Neuronal stem cell (in vitro differentiated cells): Measurements from ENCODE around the gene DECR2.
A peak's percentile ranks its signal among the peaks of the same experiment; 100 is the strongest.
"Not testable (repeated sequence)": the region's sequence is repeated elsewhere in the genome, so short reads cannot be mapped to it uniquely, and the experiment has no call there.

Source experiments
- DNase-seq: peaks from one replicate; pipeline ENCODE4 v3.0.0-alpha.2; 2013; ENCODE audit warnings: low spot score
- H2AFZ ChIP-seq: one replicate; pipeline ENCODE4 v1.6.1; 2013; ENCODE audit warnings: mild to moderate bottlenecking, low read length, inconsistent platforms
- H2AK5ac ChIP-seq: 2 replicates; pipeline ENCODE4 v1.6.1; 2013; ENCODE audit warnings: low read depth, mild to moderate bottlenecking, inconsistent platforms, low read length, moderate library complexity, mixed read lengths
- H2BK120ac ChIP-seq: 2 replicates; pipeline ENCODE4 v1.6.1; 2013; ENCODE audit warnings: low read depth, mild to moderate bottlenecking, inconsistent platforms, low read length, moderate library complexity, mixed read lengths
- H2BK12ac ChIP-seq: one replicate; pipeline ENCODE4 v1.6.1; 2013; ENCODE audit warnings: low read length, inconsistent platforms
- H2BK15ac ChIP-seq: 2 replicates; pipeline ENCODE4 v1.6.1; 2013; ENCODE audit warnings: mild to moderate bottlenecking, low read length, inconsistent platforms, mixed read lengths
- H2BK5ac ChIP-seq: one replicate; pipeline ENCODE4 v1.6.1; 2013; ENCODE audit warnings: inconsistent platforms, mild to moderate bottlenecking, low read length, moderate library complexity
- H3K14ac ChIP-seq: one replicate; pipeline ENCODE4 v1.6.1; 2013; ENCODE audit warnings: low read length, inconsistent platforms
- H3K18ac ChIP-seq: 2 replicates; pipeline ENCODE4 v1.6.1; 2013; ENCODE audit warnings: low read length, inconsistent platforms
- H3K23ac ChIP-seq: 2 replicates; pipeline ENCODE4 v1.6.1; 2013; ENCODE audit warnings: low read depth, mild to moderate bottlenecking, mixed read lengths, low read length, inconsistent platforms; ENCODE audit not compliant: poor library complexity
- H3K27ac ChIP-seq: replicated peaks from 3 replicates; pipeline ENCODE4 v1.5.1; 2013; ENCODE audit warnings: low read length, inconsistent platforms
- H3K27me3 ChIP-seq, 3 experiments: 2 replicates each; pipeline ENCODE4 v1.6.1; 2013; ENCODE audit warnings: low read length in 3 of 3, mild to moderate bottlenecking in 2 of 3, inconsistent platforms in 1 of 3, low read depth in 1 of 3, mixed read lengths in 1 of 3, moderate library complexity in 1 of 3; ENCODE audit not compliant: control insufficient read depth in 3 of 3, insufficient read depth in 3 of 3
- H3K36me3 ChIP-seq, 2 donors: replicated peaks in 1 of 2; 2 replicates each; pipeline ENCODE4 v1.6.1; 2013; ENCODE audit warnings: low read length in 2 of 2; ENCODE audit not compliant: control insufficient read depth in 2 of 2, insufficient read depth in 2 of 2
- H3K4ac ChIP-seq: 2 replicates; pipeline ENCODE4 v1.6.1; 2013; ENCODE audit warnings: inconsistent platforms, mild to moderate bottlenecking, low read length, moderate library complexity
- H3K4me1 ChIP-seq, 2 donors: 1 replicate in 1 of 2; 2 replicates in 1 of 2; pipeline ENCODE4 v1.6.1; 2013; ENCODE audit warnings: low read length in 2 of 2, low read depth in 1 of 2; ENCODE audit not compliant: control insufficient read depth in 2 of 2, insufficient read depth in 1 of 2
- H3K4me2 ChIP-seq: one replicate; pipeline ENCODE4 v1.6.1; 2013; ENCODE audit warnings: mild to moderate bottlenecking, low read length, inconsistent platforms; ENCODE audit not compliant: insufficient read depth, poor library complexity, severe bottlenecking
- H3K4me3 ChIP-seq, 2 donors: 2 replicates each; pipeline ENCODE4 v1.5.1; 2013; ENCODE audit warnings: low read length in 2 of 2, mild to moderate bottlenecking in 2 of 2, inconsistent platforms in 1 of 2, moderate library complexity in 1 of 2
- H3K79me1 ChIP-seq: one replicate; pipeline ENCODE4 v1.6.1; 2013; ENCODE audit warnings: low read depth, mild to moderate bottlenecking, inconsistent platforms, low read length, moderate library complexity
- H3K9ac ChIP-seq: one replicate; pipeline ENCODE4 v1.6.1; 2013; ENCODE audit warnings: mild to moderate bottlenecking, low read depth, low read length, inconsistent platforms; ENCODE audit not compliant: poor library complexity
- H3K9me3 ChIP-seq, 2 donors: replicated peaks in 1 of 2; 2 replicates each; pipeline versions ENCODE3 to v1.6.1; 2013; ENCODE audit warnings: low read length in 2 of 2, mild to moderate bottlenecking in 2 of 2, inconsistent platforms in 1 of 2, low read depth in 1 of 2, mixed read lengths in 1 of 2, moderate library complexity in 1 of 2; ENCODE audit not compliant: control insufficient read depth in 2 of 2, insufficient read depth in 1 of 2
- H4K8ac ChIP-seq: one replicate; pipeline ENCODE4 v1.6.1; 2013; ENCODE audit warnings: low read depth, mild to moderate bottlenecking, inconsistent platforms, low read length, moderate library complexity
- H4K91ac ChIP-seq: one replicate; pipeline ENCODE4 v1.6.1; 2013; ENCODE audit warnings: low read length, low read depth, mild to moderate bottlenecking, inconsistent platforms; ENCODE audit not compliant: poor library complexity
- WGBS, 2 donors: extraction: QIAGEN DNeasy Blood & Tissue Kit; methylation state at CpG; one replicate each; pipeline ENCODE4 v1.1.7; 2013; ENCODE audit warnings: missing lambda C conversion rate in 2 of 2, mixed read lengths in 1 of 2; ENCODE audit not compliant: insufficient read length in 2 of 2, insufficient replicate concordance in 1 of 2; ENCODE audit errors: extremely low coverage in 2 of 2; 5-methylcytosine and 5-hydroxymethylcytosine counted together

Gene DECR2

DNA sequence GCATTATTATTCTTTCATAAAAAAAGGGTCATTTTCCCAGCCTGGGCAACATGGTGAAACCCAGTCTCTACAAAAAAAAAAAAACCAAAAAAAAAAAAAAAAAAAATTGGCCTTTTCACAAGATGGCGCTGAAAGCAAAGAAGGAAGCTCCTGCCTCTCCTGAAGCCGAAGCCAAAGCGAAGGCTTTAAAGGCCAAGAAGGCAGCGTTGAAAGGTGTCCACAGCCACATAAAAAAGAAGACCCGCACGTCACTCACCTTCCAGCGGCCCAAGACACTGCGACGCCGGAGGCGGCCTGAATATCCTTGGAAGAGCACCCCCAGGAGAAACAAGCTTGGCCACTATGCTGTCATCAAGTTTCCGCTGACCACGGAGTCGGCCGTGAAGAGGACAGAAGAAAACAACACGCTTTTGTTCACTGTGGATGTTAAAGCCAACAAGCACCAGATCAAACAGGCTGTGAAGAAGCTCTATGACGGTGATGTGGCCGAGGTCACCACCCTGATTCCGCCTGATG, 15.0 kb upstream of the DECR2 start:
- peaks cover 1% of the 10 kb centered on the region for H3K79me1 ChIP-seq
- no peaks in the 10 kb centered on the region for H3K36me3 ChIP-seq
- H2BK12ac ChIP-seq, result no peak overlapping the region
- peak overlapping the region; percentile 35 for H2AFZ ChIP-seq
- no peak overlapping the region for H3K4me2 ChIP-seq
- no peaks in the 10 kb centered on the region for H3K9me3 ChIP-seq
- no peak for DNase-seq
- no peak overlapping the region for H2BK15ac ChIP-seq
- H4K91ac ChIP-seq, result no peak overlapping the region
- H3K23ac ChIP-seq, result no peak overlapping the region
- no peak overlapping the region for H3K9ac ChIP-seq
- H2BK120ac ChIP-seq, result no peak overlapping the region
- H3K18ac ChIP-seq, result no peak overlapping the region
- no peak overlapping the region for H4K8ac ChIP-seq
- H2AK5ac ChIP-seq, result no peak overlapping the region
- H3K14ac ChIP-seq, result no peak overlapping the region
- H3K4me3 ChIP-seq, result no peak overlapping the region
- no peak overlapping the region for H2BK5ac ChIP-seq
- peaks cover 0 to 19% (median 7%) of the 10 kb centered on the region in 3 experiments for H3K27me3 ChIP-seq
- no peak overlapping the region for H3K4ac ChIP-seq
- peaks cover 13 to 30% of the 10 kb centered on the region in 2 donors for H3K4me1 ChIP-seq
- no CpG with 5 or more reads among the region's 19 CpGs for WGBS, 2 donors
- no peak overlapping the region for H3K27ac ChIP-seq

DNA sequence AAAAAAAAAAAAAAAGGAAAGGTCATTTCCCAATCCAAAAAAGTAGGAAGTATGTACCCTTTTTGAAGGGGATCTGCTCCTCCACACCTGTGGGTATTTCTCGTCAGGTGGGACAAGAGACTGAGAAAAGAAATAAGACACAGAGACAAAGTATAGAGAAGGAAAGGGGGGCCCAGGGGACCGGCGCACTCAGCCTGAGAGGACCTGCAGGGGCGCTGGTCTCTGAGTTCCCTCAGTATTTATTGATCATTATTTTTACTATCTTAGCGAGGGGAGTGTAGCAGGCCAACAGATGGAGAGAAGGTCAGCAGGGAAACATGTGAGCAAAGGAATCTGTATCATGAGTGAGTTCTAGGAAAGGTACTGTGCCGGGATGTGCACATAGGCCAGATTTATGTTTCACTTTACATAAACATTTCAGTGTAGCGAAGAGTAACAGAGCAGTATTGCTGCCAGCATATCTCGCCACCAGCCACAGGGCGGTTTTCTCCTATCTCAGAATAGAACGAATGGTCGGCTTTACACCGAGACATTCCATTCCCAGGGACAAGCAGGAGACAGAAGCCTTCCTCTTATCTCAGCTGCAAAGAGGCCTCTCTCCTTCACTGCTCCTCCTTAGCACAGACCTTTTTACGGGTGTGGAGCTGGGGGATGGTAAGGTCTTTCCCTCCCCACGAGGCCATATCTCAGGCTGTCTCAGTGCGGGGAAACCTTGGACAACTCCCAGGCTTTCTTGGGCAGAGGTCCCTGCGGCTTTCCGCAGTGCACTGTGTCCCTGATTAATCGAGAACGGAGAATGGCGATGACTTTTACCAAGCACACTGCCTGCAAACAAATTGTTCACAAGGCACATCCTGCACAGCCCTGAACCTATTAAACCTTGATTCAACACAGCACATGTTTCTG, 13.7 kb upstream of the DECR2 start:
- H2BK15ac ChIP-seq, H3K27ac ChIP-seq, H3K36me3 ChIP-seq, H3K9me3 ChIP-seq, H4K8ac ChIP-seq, DNase-seq, H2AK5ac ChIP-seq, H3K9ac ChIP-seq, H2BK12ac ChIP-seq, H3K18ac ChIP-seq, H3K14ac ChIP-seq, H3K79me1 ChIP-seq, H2BK5ac ChIP-seq, H3K23ac ChIP-seq, H3K27me3 ChIP-seq, H2AFZ ChIP-seq, H3K4ac ChIP-seq, H4K91ac ChIP-seq, H3K4me2 ChIP-seq, H2BK120ac ChIP-seq: not testable (repeated sequence)
- peaks cover 11 to 22% of the 10 kb centered on the region in 2 donors for H3K4me1 ChIP-seq
- no CpG with 5 or more reads among the region's 20 CpGs for WGBS, 2 donors
- peak overlapping the region in 1 of 2 donors; percentile 28 for H3K4me3 ChIP-seq

DNA sequence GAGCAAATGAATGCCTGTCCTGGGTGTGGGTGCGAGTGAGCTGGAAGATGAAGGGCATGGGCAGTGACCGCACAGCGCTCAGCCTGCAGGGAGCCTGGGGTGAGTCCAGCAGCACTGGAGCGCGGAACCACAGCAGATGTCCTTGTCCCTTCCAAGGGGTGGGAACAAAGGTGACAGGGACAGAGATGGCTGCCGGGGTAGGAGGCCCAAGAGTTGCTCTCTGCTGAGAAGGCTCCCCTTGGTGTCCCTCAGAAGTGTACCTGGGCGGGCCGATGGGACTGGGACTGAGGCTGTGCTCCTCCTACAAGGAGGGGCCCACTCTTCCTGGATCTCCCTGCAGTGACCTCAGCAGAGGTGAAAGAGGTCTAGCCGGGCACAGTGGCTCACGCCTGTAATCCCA, 12.3 kb upstream of the DECR2 start:
- no peaks in the 10 kb centered on the region for H3K36me3 ChIP-seq
- no peak overlapping the region for H3K9ac ChIP-seq
- H3K4ac ChIP-seq, result no peak overlapping the region
- no peak overlapping the region for H3K27ac ChIP-seq
- H3K23ac ChIP-seq, result peak overlapping the region; percentile 73
- H4K91ac ChIP-seq, result no peak overlapping the region
- no peak overlapping the region for H3K18ac ChIP-seq
- H3K4me2 ChIP-seq, result no peak overlapping the region
- no peak overlapping the region for H3K14ac ChIP-seq
- peaks cover 0 to 3% of the 10 kb centered on the region in 2 donors for H3K9me3 ChIP-seq
- DNase-seq, result no peak
- H3K4me3 ChIP-seq, result peak overlapping the region in 1 of 2 donors; percentile 65
- H2BK120ac ChIP-seq, result no peak overlapping the region
- no peak overlapping the region for H2BK5ac ChIP-seq
- H2AFZ ChIP-seq, result no peak overlapping the region
- H3K27me3 ChIP-seq, result no peaks in the 10 kb centered on the region
- H2BK15ac ChIP-seq, result no peak overlapping the region
- no peak overlapping the region for H4K8ac ChIP-seq
- no peaks in the 10 kb centered on the region for H3K79me1 ChIP-seq
- WGBS, 2 donors, result no CpG with 5 or more reads among the region's 10 CpGs
- peak overlapping the region; percentile 74 for H2AK5ac ChIP-seq
- H2BK12ac ChIP-seq, result no peak overlapping the region
- H3K4me1 ChIP-seq, result peaks cover 0 to 10% of the 10 kb centered on the region in 2 donors

- no peak overlapping the region for H2AFZ ChIP-seq
- DNase-seq, result no peak
Observed at GRCh38 chr16:391885-392335, 9.8 kb upstream of the DECR2 start.

More at GRCh38 chr16:391885-392335, 9.8 kb upstream of the DECR2 start:
- H3K27me3 ChIP-seq, result no peaks in the 10 kb centered on the region
- no peak overlapping the region for H4K8ac ChIP-seq
- H3K79me1 ChIP-seq, result no peaks in the 10 kb centered on the region
- H4K91ac ChIP-seq, result no peak overlapping the region
- no peak overlapping the region for H3K18ac ChIP-seq
- no peak overlapping the region for H3K14ac ChIP-seq
- no peak overlapping the region for H2BK12ac ChIP-seq
- H3K9ac ChIP-seq, result no peak overlapping the region
- H3K27ac ChIP-seq, result no peak overlapping the region
- no peak overlapping the region for H2BK120ac ChIP-seq
- no peak overlapping the region for H2AK5ac ChIP-seq
- H3K4me3 ChIP-seq, result no peak overlapping the region
- no peak overlapping the region for H2BK15ac ChIP-seq
- H3K4me2 ChIP-seq, result no peak overlapping the region
- H3K9me3 ChIP-seq, result peaks cover 0 to 3% of the 10 kb centered on the region in 2 donors
- no peaks in the 10 kb centered on the region for H3K36me3 ChIP-seq
- H3K4me1 ChIP-seq, result peaks cover 1 to 17% of the 10 kb centered on the region in 2 donors
- H3K23ac ChIP-seq, result no peak overlapping the region
- H3K4ac ChIP-seq, result no peak overlapping the region
- no peak overlapping the region for H2BK5ac ChIP-seq
- no CpG with 5 or more reads among the region's 7 CpGs for WGBS, 2 donors
